GM10248 (cell line): ENCODE data around the gene KCNMA1.

ENCODE experiments used
- CTCF ChIA-PET: fragments of 300-600 bp; sonication (Branson Sonifier 250); formaldehyde crosslinking; extraction: SDS; loops from one replicate; lab custom pipeline; 2021; ENCODE audit warnings: antibody characterized with exemption; lab: Yijun Ruan, JAX
- POLR2A ChIA-PET: fragments of 350-650 bp; sonication (Branson Sonifier 250); formaldehyde crosslinking; extraction: SDS; loops from one replicate; lab custom pipeline; 2020; ENCODE audit warnings: antibody characterized with exemption; lab: Yijun Ruan, JAX
- DNase-seq: peaks from one replicate; pipeline ENCODE4 v3.0.0; 2012; ENCODE audit errors: extremely low spot score
- TF ChIP-seq, protein P1 (sequence below): IDR thresholded peaks from 2 replicates; pipeline ENCODE4 v1.5.1; 2012; ENCODE audit warnings: mild to moderate bottlenecking, low read depth; ENCODE audit errors: extremely low read depth, missing control alignments, control extremely low read depth

KCNMA1 gene

DNA sequence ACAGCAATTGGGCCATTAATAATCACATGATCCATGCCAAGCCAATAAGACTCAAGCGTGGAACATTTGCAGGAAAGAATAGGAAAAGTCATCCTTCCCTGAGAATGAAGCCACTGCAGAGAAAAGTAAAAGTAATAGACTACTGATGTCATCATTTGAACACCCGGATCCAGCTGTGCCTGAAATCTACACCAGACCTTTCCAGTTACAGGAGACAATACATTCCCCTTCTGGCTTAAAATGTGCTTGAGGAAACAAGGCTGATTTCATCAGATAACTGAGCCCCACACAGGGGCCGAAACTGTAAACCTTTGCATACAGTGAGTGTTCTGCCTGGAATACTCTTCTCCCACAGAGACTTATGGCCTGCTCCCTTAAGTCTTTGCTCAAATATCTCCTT lies 232.8 kb downstream of the KCNMA1 start:
- CTCF ChIA-PET = interaction anchor here (3.3 kb wide), 1 partner anchor 11 kb away, joined by 16 read pairs; no protein-coding TSS in a partner anchor
- TF ChIP-seq, protein P1, sequence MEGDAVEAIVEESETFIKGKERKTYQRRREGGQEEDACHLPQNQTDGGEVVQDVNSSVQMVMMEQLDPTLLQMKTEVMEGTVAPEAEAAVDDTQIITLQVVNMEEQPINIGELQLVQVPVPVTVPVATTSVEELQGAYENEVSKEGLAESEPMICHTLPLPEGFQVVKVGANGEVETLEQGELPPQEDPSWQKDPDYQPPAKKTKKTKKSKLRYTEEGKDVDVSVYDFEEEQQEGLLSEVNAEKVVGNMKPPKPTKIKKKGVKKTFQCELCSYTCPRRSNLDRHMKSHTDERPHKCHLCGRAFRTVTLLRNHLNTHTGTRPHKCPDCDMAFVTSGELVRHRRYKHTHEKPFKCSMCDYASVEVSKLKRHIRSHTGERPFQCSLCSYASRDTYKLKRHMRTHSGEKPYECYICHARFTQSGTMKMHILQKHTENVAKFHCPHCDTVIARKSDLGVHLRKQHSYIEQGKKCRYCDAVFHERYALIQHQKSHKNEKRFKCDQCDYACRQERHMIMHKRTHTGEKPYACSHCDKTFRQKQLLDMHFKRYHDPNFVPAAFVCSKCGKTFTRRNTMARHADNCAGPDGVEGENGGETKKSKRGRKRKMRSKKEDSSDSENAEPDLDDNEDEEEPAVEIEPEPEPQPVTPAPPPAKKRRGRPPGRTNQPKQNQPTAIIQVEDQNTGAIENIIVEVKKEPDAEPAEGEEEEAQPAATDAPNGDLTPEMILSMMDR = no peak
- no peak for DNase-seq
- POLR2A ChIA-PET = no interaction called here

DNA sequence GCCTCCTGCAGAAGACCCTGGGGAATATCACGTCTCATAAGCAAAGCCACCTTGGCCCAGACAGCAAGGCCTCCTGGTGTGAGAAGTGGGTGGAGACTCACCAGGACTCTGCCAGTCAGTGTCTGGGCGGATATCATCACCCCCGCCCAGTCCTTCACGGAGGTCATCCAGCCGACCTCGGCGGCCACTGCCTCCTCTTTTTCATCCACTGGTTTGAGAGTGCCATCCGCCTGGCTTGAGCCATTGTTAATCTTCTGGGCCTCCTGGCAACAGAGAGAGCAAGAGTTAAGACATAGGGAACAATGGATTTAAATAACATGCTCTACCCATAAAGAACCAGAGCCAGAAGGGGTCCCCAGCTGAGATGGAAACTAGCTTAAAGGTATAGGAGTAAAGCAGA lies 233.8 kb downstream of the KCNMA1 start:
- TF ChIP-seq, protein P1 = no peak
- POLR2A ChIA-PET = no interaction called here
- DNase-seq = no peak
- CTCF ChIA-PET = interaction anchor here (1.4 kb wide), 1 partner anchor 11 kb away, joined by 4 read pairs; no protein-coding TSS in a partner anchor

DNA sequence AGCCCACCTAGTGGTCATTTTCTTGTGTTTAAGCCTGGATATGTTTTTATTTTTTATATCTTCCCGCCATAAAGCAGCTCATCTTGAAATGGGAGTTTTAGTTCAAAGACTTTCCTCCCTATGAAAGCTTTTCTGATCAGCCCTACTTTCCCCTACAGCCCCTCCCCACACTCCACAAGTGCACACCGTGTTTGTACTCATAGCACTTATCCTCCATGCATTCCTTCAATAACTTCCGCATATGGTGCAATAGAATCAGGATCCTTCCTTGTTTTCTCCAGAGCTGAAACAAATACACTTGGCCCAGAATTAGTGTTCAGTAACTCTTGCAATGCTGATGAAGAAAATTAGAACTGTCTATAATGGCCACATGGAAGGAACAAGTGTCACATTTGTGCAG lies 235.9 kb downstream of the KCNMA1 start:
- TF ChIP-seq, protein P1 = no peak
- CTCF ChIA-PET = interaction anchor here (2.1 kb wide), 1 partner anchor 26 kb away, joined by 8 read pairs; no protein-coding TSS in a partner anchor
- DNase-seq = no peak
- POLR2A ChIA-PET = no interaction called here

DNA sequence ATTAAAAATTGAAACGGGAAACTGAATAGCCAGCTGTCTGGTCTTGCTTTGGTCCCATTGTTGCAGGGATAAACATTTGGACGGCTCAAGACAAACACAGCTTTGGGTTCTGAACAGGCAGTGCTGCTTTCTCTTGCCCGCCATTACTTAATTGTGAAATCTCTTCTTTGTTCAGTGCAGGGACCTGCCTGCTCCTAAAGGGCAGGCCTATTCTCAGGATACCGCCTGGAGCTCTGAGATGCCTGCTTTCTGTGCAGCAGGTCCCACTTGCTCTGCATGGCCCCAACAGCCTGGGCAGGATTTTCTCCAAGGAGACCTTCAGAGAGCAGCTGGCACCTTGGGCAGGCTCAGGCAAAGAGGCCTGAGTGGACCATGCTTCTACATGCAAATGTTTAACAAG lies 237.6 kb downstream of the KCNMA1 start:
- CTCF ChIA-PET = interaction anchor here (0.9 to 1.1 kb wide), 4 partner anchors 11 to 311 kb away, joined by 3 to 5 read pairs (median 4); no protein-coding TSS in a partner anchor
- DNase-seq = no peak
- TF ChIP-seq, protein P1 = no peak
- POLR2A ChIA-PET = no interaction called here

DNA sequence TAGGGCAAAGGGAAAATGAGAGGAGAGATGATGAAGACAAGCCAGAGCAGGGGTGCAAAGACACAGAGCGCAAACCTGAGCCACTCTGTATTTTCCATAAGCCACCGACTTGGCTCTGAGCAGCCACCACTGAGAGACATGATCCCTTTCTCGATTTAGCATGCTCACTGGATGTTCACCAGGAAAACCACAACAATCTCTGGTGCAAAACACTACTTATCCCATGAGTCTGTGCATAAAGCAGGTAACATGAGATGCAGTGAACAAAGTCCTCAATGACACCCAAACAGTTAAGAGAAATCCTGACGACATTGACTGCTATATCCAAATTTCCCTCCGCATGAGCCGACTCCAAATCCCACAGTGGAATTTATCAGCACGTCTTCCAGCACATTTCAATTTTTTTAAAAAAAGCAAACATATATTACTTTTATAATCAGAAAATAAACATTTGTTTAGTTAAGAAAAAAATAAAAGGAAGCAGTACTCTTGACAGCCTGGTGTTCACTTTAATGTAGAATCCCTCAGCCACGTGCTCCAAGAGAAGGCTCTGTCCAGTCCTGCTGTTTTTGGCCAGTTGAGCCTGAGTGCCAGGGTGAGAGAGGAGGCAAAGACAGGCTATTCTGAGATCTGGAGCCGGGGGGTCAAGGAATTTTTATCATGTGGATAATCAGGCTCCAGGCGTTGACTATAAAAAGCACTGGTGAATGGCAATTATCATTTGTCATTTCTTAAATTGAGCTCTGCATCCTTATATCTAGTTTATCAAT lies 238.4 kb downstream of the KCNMA1 start:
- CTCF ChIA-PET = interaction anchor here (1.1 kb wide), 2 partner anchors 15 to 312 kb away, joined by 3 to 4 read pairs; no protein-coding TSS in a partner anchor
- POLR2A ChIA-PET = no interaction called here
- DNase-seq = no peak
- TF ChIP-seq, protein P1 = no peak

DNA sequence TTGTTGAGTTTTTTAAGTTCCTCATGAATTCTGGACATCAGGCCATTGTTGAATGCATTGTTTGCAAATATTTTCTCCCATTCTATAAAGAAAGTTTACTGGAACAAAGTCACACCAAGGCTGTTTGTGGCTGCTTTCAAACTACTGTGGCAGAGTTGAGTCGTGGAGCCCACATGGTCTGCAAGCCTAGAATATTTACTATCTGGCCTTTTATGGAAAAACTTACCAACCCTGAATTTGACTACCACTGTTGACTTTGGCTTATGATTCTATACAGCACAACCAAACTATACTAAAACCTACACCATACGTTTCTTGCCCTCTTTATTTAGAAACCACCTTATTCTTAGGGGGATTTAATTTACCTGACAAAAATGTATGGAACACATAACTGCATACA lies 239.1 kb downstream of the KCNMA1 start:
- ChIA-PET POLR2A (no interaction called here), CTCF (no interaction called here)
- TF ChIP-seq, protein P1 = no peak
- DNase-seq = no peak
